ENCODE results near the gene PARD6G. TPM values are rescaled to one million over a fixed set of nuclear protein-coding genes. Genes with fewer than 3 reads are reported as not detected.

The PARD6G gene
- total and polyA plus RNA-seq, 2 of the 13 experiments (the other 11 are each of a cell fraction or from before 2014, with no cell fraction given), result 3.6 to 7.4 TPM

- TF ChIP-seq ZNF17 (CRISPR knock-in tag; IDR thresholded peaks at IDR 0.05) (no peak), NFE2 (CRISPR knock-in tag; IDR thresholded peaks at IDR 0.05) (no peak), SMARCE1 (IDR thresholded peaks at IDR 0.05; ENCODE audit: borderline replicate concordance) (no peak), NCOA2 (CRISPR knock-in tag; IDR thresholded peaks at IDR 0.05) (no peak), ZNF543 (CRISPR knock-in tag; IDR thresholded peaks at IDR 0.05) (peak; percentile 26; the same call in 1 of the 2 replicates), TEAD3 (CRISPR knock-in tag; optimal IDR thresholded peaks at IDR 0.05; ENCODE audit: borderline replicate concordance) (peak; percentile 77), ZNF605 (CRISPR knock-in tag; IDR thresholded peaks at IDR 0.05) (peak; percentile 29; the same call in 1 of the 2 replicates), TAF1 (CRISPR knock-in tag; IDR thresholded peaks at IDR 0.05) (peak; percentile 42; the same call in 1 of the 2 replicates), DR1 (CRISPR knock-in tag; IDR thresholded peaks at IDR 0.05) (no peak), CREM (IDR thresholded peaks at IDR 0.05) (peak; percentile 95), CREM (CRISPR knock-in tag; IDR thresholded peaks at IDR 0.05) (no peak; the same call in 1 of the 2 replicates), JARID2 (CRISPR knock-in tag; IDR thresholded peaks at IDR 0.05; ENCODE audit: insufficient replicate concordance) (no peak)
Measured at GRCh38 chr18:80108739-80109675, 138.3 kb downstream of the PARD6G start, which contains the start of gene ADNP2 (continued).

- CTCF ChIA-PET (ENCODE audit: low intra/inter-chr PET ratio, low total read pairs), result no interaction called here
- Histone ChIP-seq H3K36me3 (replicated peaks in 1 of 2; ENCODE audit: control insufficient read depth in 1 of 2, insufficient read depth in 2 of 2, low read length in 2 of 2) (no peaks in the 10 kb centered on the region), H2AFZ (ENCODE audit: low read length) (no peak overlapping the region), H4K20me1 (ENCODE audit: insufficient read depth, low read length) (peaks cover 32% of the 10 kb centered on the region), H3K4me3 (replicated peaks in 1 of 3; ENCODE audit: insufficient read depth in 1 of 3, low read depth in 2 of 3, low read length in 3 of 3) (peak overlapping the region in 1 of 3 experiments; percentile 79; a peak in 2 of 6 replicates), H3K9me3 (ENCODE audit: low read length) (no peaks in the 10 kb centered on the region), H3K27me3 (ENCODE audit: control insufficient read depth in 1 of 2, insufficient read depth in 2 of 2, low read length in 2 of 2) (no peaks in the 10 kb centered on the region), H3K27ac (ENCODE audit: extremely low read length, insufficient read depth, low read length) (no peak overlapping the region), H3K4me1 (ENCODE audit: insufficient read depth, low read length) (peaks cover 89% of the 10 kb centered on the region), H3K79me2 (ENCODE audit: insufficient read depth, low read length) (peaks cover 37% of the 10 kb centered on the region), H3K4me2 (ENCODE audit: low read depth, low read length) (peak overlapping the region; percentile 87), H3K9ac (ENCODE audit: insufficient read depth, low read depth, low read length) (no peak overlapping the region)
- POLR2A ChIA-PET, result interaction anchor here (0.8 to 1.2 kb wide), 6 partner anchors 74 to 174 kb away, joined by 3 to 18 read pairs (median 6); partner anchors contain the start of genes HSBP1L1, RBFA and TXNL4A
- DNase-seq (ENCODE audit: low spot score), result no peak
- FAIRE-seq, result no peak
- in situ Hi-C loops (cut with HindIII; ENCODE audit: extremely low pct_ligation_motif_present, low pct_unique_long_range_greater_than_20kb), result loop anchor here (10.0 kb wide), 1 partner anchor 173 kb away; no protein-coding TSS in a partner anchor
- 86% methylated on average over 23 of the region's 23 CpGs for WGBS (ENCODE audit: low lambda C conversion rate)
- BruUV-seq (replicated peaks), result no TSS peak
- intact Hi-C loops (cut with micrococcal nuclease; ENCODE audit: unreplicated experiment), result no loop called here
- ATAC-seq, result no peak
- TF ChIP-seq ZNF276 (CRISPR knock-in tag; IDR thresholded peaks at IDR 0.05; ENCODE audit: low read depth), result no peak
- no peak for TF ChIP-seq CCDC6 (CRISPR knock-in tag; IDR thresholded peaks at IDR 0.05)
- TF ChIP-seq POGZ (CRISPR knock-in tag; IDR thresholded peaks at IDR 0.05), result no peak
- peak; percentile 79 for TF ChIP-seq ZBTB33 (CRISPR knock-in tag; IDR thresholded peaks at IDR 0.05)
- no peak for TF ChIP-seq ZFP41 (CRISPR knock-in tag; IDR thresholded peaks at IDR 0.05; ENCODE audit: borderline replicate concordance)
- 0 out of 2 replicates have a peak, but pooled peaks have one; percentile 21 for TF ChIP-seq SP4 (CRISPR knock-in tag; IDR thresholded peaks at IDR 0.05)
- no peak for TF ChIP-seq JUNB (CRISPR knock-in tag; IDR thresholded peaks at IDR 0.05; ENCODE audit: borderline replicate concordance)
Measured at GRCh38 chr18:80108121-80108536, 139.2 kb downstream of the PARD6G start.

All from HepG2 (cell line).